ENCODE data around the gene RPS6KA4.

The RPS6KA4 gene

DNA sequence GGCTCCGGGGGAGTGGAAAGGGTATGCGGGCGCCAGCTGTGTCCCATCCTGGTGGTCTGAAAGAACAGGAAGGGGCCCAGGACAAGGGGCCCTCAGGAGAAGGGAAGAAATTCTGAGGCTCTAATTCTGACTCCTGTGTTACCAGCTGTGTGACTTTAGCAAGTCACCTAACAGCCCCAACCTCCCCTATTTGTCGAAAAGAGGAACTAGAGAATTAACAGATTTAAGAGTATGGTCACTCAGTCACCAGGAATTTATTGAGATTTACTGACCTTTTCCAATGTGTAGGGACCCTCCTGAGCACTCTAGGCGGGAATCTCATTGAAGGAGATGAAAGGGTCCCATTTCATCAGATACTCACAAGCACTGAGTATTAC is 14.6 kb downstream of the RPS6KA4 start:
- ATAC-seq (replicated peaks) (peak; percentile 78 to 82), DNase-seq (no peak)
- Mint-ChIP-seq H3K27me3 (no peaks in the 10 kb centered on the region), H3K4me1 (peaks cover 3 to 13% of the 10 kb centered on the region in 2 donors), H3K36me3 (peaks cover 23 to 25% of the 10 kb centered on the region in 2 donors), H3K4me3 (no peak overlapping the region), H3K27ac (no peak overlapping the region), H3K9me3 (no peaks in the 10 kb centered on the region)

DNA sequence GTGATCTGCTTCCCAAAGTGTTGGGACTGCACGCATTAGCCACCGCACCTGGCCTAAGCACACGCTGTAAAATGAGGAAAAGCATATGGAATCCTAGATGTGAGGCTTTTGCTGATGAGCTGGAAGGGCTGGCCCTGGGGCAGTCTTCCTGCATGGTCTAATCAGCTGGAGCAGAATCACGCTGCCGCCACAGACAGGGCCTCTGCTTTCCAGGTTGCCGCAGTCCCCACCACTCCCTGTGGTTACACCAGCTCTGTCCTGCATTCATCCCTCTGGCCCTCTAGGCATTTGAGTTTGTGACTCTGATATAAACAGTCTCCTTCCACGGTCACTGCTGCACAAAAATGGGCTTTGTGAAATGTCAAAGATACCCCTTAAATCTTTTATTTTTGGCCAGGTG is 17.1 kb downstream of the RPS6KA4 start:
- Mint-ChIP-seq H3K27ac (no peak overlapping the region), H3K4me1 (peaks cover 3 to 13% of the 10 kb centered on the region in 2 donors), H3K36me3 (peaks cover 5 to 8% of the 10 kb centered on the region in 2 donors), H3K9me3 (no peaks in the 10 kb centered on the region), H3K27me3 (no peaks in the 10 kb centered on the region), H3K4me3 (no peak overlapping the region)
- DNase-seq (no peak), ATAC-seq (replicated peaks) (no peak)

DNA sequence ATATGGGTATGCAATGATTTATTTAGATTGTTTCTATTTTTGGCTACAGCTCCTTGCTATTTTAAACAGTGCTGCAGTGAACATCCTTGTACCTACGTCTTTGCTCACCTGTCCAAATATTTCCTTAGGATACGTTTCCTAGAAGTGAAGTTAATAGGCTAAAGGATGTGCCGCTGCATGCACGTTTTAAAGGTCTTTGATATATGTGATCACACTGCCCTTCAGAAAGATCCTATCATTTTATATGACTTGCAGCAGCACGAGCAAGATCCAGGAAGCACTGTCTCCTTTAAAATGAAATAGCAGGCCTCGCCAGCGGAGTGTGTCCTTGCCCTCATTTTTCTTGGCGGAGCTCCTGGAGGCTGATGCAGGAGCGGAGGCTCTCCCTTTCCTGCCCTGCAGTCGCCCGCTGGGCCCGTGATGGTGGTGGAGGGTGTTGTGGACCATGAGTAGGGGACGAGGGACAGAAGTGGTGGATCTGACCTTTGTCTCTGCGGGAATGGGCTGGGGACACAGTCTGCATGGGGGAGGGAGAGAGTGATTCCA is 19.4 kb downstream of the RPS6KA4 start:
- DNase-seq (no peak), ATAC-seq (replicated peaks) (no peak)
- Mint-ChIP-seq H3K4me1 (peaks cover 3 to 5% of the 10 kb centered on the region in 2 donors), H3K36me3 (no peaks in the 10 kb centered on the region), H3K27me3 (no peaks in the 10 kb centered on the region), H3K27ac (no peak overlapping the region), H3K9me3 (no peaks in the 10 kb centered on the region), H3K4me3 (no peak overlapping the region)

DNA sequence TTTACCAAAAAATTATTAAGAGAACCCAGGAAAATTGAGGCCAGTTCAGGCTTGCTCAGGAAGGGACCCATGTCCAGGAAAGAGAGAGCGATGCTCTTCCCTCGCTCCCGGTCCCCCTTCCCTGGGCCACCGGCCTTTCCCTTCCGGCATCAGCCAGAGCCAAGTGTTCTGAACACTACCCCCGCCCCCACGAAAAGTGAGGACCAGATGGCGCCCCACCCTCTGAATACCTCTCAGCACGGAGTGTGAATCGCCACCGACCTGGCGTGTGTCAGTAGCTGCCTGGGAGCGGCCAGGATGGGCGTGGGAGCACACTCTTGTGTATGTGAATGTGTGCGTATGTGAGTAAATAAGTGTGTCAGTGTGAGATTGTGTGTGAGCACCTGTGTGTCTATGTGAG is 20.2 kb downstream of the RPS6KA4 start:
- H3K27ac Mint-ChIP-seq: no peak overlapping the region
- no peaks in the 10 kb centered on the region for H3K27me3 Mint-ChIP-seq
- ATAC-seq (replicated peaks): no peak
- no peaks in the 10 kb centered on the region for H3K36me3 Mint-ChIP-seq
- no peaks in the 10 kb centered on the region for H3K9me3 Mint-ChIP-seq
- no peak for DNase-seq
- H3K4me1 Mint-ChIP-seq: peaks cover 0 to 3% of the 10 kb centered on the region in 2 donors
- no peak overlapping the region for H3K4me3 Mint-ChIP-seq

DNA sequence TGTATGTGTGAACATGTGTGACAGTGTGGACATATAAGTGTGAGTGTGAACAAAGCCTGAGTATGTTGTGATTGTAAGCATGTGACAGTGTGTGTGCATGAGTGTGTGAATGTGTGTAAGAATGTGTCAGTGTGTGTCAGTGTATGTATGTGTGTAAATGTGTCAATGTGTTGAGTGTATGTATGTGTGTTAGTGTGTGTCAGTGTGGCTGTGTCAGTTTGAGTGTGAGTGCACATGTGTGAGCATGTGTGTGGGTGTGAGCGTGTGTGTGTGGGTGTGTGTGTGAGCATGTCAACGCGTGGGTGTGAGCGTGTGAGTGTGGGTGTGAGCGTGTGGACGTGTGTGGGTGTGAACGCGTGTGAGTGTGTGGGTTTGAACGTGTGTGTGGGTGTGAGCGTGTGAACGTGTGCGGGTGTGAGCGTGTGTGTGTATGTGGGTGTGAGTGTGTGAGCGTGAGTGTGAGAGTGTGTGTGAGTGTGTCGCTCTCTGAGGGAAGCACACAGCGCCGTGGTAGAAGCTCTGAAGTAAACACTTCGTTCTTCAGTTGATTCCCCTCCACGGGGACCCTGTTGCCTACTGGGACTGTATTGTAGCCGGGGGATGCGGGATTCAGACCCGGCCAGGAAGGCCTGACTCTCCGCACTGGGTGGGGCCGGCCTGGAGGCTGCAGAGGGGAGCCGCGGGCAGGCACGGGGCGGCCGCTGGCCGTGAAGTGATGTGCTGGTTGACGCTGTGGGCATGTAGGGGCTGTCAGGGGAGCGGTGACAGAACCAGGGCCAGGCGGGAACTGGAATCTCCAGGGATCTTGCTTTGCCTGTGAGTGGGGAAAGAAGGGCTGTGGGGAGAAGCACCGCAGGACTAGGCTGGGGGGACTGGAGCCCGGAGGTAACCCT is 21.1 kb downstream of the RPS6KA4 start:
- DNase-seq (no peak), ATAC-seq (replicated peaks) (no peak)
- H3K4me3 Mint-ChIP-seq: no peak overlapping the region
- no peaks in the 10 kb centered on the region for H3K9me3 Mint-ChIP-seq
- no peak overlapping the region for H3K27ac Mint-ChIP-seq
- H3K27me3 Mint-ChIP-seq: no peaks in the 10 kb centered on the region
- H3K36me3 Mint-ChIP-seq: no peaks in the 10 kb centered on the region
- peaks cover 1 to 3% of the 10 kb centered on the region in 2 donors for H3K4me1 Mint-ChIP-seq

DNA sequence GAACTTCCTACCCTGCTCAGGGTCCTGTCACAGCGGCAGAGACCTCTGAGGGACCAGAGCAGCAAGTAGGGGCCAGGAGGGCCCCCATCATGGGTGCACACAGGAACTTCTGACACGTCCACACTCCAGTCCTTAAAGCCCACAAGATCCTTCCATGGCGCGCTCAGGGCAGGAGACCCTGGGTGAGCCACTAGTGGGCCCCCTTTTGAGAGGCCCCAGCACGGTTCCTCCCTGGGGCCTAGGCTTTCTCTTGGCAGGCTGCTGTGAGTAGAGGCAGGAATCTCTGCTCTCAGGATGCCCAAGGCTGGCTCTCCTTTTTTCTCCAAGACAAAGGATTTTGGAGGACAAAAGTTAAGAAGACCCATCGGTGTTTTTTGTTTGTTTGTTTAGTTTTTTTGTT is 22.4 kb downstream of the RPS6KA4 start:
- Mint-ChIP-seq H3K4me1 (peaks cover 14% of the 10 kb centered on the region in 2 donors), H3K27me3 (no peaks in the 10 kb centered on the region), H3K9me3 (no peaks in the 10 kb centered on the region), H3K27ac (no peak overlapping the region), H3K36me3 (no peaks in the 10 kb centered on the region), H3K4me3 (no peak overlapping the region)
- ATAC-seq (replicated peaks): no peak
- no peak for DNase-seq

DNA sequence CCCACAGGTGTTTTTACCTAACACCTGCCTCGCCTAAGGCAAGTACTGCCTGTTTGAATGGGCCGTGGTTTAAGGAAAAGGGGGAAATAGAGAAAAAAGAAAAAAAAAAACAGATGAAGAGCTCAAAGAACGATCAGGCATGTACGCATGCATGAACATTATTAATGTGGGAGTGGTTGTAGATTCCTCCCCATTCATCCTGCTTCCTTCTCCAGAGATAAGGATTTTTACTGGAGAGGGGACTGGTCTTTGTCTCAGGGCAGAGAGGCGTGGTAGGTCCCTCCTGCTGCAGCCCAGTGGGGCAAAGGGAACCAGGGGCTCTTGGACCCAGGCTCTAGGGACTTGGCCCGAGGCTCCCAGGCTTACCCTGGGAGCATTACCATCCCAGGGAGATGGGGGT is 23.1 kb downstream of the RPS6KA4 start:
- H3K4me3 Mint-ChIP-seq: no peak overlapping the region
- peaks cover 14 to 19% of the 10 kb centered on the region in 2 donors for H3K4me1 Mint-ChIP-seq
- H3K27ac Mint-ChIP-seq: no peak overlapping the region
- H3K36me3 Mint-ChIP-seq: no peaks in the 10 kb centered on the region
- DNase-seq: no peak
- no peaks in the 10 kb centered on the region for H3K27me3 Mint-ChIP-seq
- ATAC-seq (replicated peaks): no peak
- no peaks in the 10 kb centered on the region for H3K9me3 Mint-ChIP-seq

DNA sequence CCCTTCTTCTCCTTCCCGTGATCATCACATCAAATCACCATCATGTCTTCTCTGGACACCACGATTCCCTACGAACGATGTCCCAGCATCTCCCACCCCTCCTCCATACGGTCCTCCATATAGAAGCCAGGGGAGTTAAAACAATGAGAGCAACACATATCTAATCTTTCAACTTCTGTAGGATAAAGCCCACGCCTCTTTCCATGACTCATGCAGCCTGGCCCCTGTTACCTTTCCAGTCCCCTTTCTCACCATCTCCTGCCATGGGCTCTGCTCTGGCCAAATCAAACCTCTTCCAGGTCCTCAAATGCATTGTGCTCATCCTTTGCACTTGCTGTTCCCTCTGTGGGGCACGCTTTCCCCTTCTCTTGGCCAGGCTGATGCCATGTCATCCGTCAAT is 23.6 kb downstream of the RPS6KA4 start:
- H3K36me3 Mint-ChIP-seq: no peaks in the 10 kb centered on the region
- ATAC-seq (replicated peaks) (no peak), DNase-seq (no peak)
- no peak overlapping the region for H3K27ac Mint-ChIP-seq
- peaks cover 14 to 19% of the 10 kb centered on the region in 2 donors for H3K4me1 Mint-ChIP-seq
- H3K27me3 Mint-ChIP-seq: no peaks in the 10 kb centered on the region
- no peak overlapping the region for H3K4me3 Mint-ChIP-seq
- H3K9me3 Mint-ChIP-seq: no peaks in the 10 kb centered on the region

DNA sequence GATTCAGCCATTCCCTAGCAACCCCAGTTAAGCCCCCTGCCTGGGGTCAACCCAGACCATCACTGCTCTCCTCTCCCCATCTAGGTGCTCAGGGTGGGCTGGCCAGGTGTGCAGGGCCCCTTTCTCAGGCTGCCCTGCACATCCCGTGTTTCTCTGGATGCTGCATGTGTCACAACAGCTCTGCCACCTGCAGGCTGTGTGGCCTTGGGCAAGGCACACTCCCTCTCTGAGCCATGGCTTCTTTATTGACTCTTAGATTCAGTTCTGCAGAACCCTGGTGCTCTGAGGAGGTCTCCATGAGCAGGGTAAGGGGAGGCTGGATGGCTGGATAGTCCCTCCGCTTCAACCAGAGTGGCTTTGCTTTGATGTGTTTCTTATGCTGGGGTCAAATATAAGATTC is 24.6 kb downstream of the RPS6KA4 start:
- Mint-ChIP-seq H3K27ac (no peak overlapping the region), H3K36me3 (no peaks in the 10 kb centered on the region), H3K27me3 (peaks cover 0 to 5% of the 10 kb centered on the region in 2 donors), H3K9me3 (no peaks in the 10 kb centered on the region), H3K4me1 (peaks cover 14 to 19% of the 10 kb centered on the region in 2 donors), H3K4me3 (no peak overlapping the region)
- DNase-seq: no peak
- no peak for ATAC-seq (replicated peaks)

DNA sequence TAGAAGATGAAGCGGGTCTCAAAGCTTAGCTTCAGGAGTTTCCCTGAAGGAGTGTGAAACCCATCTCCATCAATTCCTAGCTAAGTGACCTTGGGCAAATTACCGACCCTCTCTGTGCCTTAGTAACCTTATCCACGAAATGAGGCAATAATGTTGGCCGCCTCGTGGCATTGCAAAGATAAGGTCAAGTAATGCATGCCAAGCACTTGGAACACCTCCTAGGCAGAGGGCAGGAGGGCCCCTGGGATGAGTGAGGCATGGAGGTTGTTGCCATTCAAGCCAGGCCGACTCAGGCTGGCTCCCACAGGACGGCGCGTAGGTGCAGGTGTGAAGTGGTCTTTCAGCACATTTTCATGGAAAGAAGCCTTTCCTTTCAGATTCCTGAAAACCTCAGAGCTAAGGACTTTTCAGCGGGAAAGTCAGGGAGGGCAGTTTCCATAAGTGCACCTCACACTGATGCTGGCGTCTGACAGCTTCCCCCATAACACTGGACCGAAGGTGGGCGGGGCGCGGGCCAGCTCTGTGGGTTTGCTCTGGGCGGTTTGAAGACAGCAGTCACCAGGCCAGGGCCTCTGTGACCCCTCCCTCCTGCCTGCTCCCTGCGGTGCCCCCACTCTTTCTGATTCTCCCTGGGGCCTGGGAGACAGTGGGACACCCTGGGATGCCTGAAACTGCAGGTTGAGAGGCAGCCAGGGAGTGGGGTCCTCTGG is 25.2 kb downstream of the RPS6KA4 start:
- peaks cover 14 to 19% of the 10 kb centered on the region in 2 donors for H3K4me1 Mint-ChIP-seq
- no peaks in the 10 kb centered on the region for H3K9me3 Mint-ChIP-seq
- H3K27me3 Mint-ChIP-seq: peaks cover 0 to 5% of the 10 kb centered on the region in 2 donors
- no peaks in the 10 kb centered on the region for H3K36me3 Mint-ChIP-seq
- DNase-seq (no peak), ATAC-seq (replicated peaks) (no peak)
- H3K4me3 Mint-ChIP-seq: no peak overlapping the region
- no peak overlapping the region for H3K27ac Mint-ChIP-seq

DNA sequence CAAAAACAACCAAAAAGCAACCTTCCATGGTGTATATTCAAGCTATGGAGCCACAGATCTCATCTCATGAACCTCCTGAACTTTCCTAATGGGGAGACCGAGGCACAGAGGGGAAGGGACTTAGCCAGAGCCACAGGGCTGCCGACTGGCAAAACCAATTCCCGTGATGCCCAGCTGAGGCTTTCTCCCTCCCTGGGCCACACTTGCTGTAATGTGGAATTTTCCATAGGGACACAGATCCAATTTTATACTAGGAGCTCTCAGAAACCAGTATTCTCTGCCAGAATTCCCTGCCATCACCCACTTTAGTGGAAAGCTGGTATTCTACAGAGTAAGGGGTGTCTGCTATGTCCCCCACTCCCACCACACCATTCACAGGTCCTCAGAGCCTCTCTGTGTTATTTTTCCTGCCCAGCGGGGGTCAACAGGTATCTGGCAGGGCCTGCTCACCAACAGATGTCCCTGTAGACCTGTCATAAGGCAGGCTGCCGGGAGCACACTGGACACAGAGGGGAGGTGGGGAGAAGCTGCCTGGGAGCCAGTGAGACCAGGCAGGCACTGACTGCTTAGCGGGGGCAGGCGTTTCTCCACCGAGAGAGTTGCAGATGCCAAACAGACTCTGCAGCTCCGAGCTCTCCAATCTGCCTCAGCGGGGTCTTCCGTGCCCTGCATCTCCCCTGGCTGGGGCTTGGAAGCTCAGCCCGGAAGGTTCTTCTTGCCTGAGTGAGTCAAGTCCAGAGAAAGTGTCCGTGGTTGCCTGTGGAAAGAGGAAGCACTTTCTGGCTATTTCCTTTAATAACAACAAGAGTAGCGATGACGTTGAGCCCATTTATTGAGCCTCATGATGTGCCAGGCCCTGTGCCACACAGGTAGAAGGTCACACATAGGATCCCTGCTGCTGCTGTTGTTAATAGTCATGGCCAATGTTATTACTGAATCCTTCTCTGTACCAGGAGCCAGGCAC is 26.3 kb downstream of the RPS6KA4 start:
- H3K4me1 Mint-ChIP-seq: peaks cover 14 to 19% of the 10 kb centered on the region in 2 donors
- peaks cover 0 to 8% of the 10 kb centered on the region in 2 donors for H3K27me3 Mint-ChIP-seq
- no peak overlapping the region for H3K4me3 Mint-ChIP-seq
- peak; percentile 73 to 75 for ATAC-seq (replicated peaks)
- H3K27ac Mint-ChIP-seq: no peak overlapping the region
- H3K9me3 Mint-ChIP-seq: peaks cover 3 to 4% of the 10 kb centered on the region in 2 donors
- H3K36me3 Mint-ChIP-seq: peaks cover 1 to 4% of the 10 kb centered on the region in 2 donors
- DNase-seq: no peak

DNA sequence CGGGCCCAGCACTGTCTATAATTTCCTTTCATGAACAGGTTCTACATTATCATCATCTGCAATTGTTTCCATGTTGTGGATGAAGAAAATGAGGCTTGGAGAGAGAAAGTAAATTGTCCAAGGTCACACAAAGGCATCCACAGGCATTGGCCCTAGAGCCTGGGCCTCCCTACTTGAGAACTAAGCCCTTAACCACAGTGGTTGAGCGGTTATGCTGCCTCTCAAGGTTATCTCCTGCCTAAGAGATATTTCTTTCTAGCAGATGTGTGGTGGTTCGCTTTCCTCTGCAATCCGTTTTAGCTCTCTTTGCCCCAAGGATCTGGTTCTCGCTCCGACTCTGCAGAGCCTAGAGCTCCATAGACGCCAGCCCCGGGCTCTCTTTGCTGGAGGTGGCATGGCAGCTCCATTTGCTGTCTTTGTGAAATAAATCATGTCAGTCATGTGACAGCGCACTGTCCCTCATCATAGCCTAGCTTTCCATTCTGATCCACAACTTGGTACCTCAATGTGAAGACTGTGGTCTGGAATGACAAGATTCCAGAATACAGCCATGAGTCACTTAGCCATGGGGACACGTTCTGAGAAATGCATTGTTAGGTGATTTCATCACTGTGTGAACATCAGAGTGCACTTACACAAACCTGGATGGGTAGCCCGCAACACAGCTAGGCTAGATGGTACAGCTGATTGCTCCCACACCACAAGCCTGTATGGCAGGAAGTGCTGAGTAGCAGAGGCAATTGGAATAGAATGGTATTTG is 27.2 kb downstream of the RPS6KA4 start:
- H3K27ac Mint-ChIP-seq: no peak overlapping the region
- H3K36me3 Mint-ChIP-seq: peaks cover 1 to 4% of the 10 kb centered on the region in 2 donors
- peaks cover 0 to 8% of the 10 kb centered on the region in 2 donors for H3K27me3 Mint-ChIP-seq
- DNase-seq: no peak
- H3K4me1 Mint-ChIP-seq: peaks cover 14 to 19% of the 10 kb centered on the region in 2 donors
- H3K9me3 Mint-ChIP-seq: peaks cover 8% of the 10 kb centered on the region in 2 donors
- no peak overlapping the region for H3K4me3 Mint-ChIP-seq
- peak in 1 of 2 donors; percentile 26 for ATAC-seq (replicated peaks)

DNA sequence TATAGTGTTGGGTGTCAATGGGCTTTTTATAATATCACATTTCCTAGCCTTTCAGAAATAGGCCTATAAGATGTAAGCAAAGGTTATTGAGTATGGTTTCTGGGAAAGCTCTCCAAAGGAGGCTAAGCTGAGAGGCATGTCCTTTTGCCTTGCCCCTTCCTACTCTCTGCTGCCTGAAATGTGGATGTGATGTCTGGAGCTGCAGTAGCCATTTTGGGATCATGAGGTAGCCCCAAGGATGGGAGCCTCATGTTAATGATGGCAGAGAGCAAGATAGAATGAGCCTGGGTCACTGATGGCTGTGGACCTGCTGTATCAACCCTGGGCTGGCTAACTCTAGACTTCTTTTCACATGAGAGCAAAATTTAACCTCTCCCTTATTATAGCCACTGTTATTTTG is 29.0 kb downstream of the RPS6KA4 start:
- H3K9me3 Mint-ChIP-seq: peaks cover 8% of the 10 kb centered on the region in 2 donors
- peaks cover 14 to 19% of the 10 kb centered on the region in 2 donors for H3K4me1 Mint-ChIP-seq
- ATAC-seq (replicated peaks): no peak
- peaks cover 0 to 8% of the 10 kb centered on the region in 2 donors for H3K27me3 Mint-ChIP-seq
- peaks cover 1 to 4% of the 10 kb centered on the region in 2 donors for H3K36me3 Mint-ChIP-seq
- no peak for DNase-seq
- no peak overlapping the region for H3K27ac Mint-ChIP-seq
- H3K4me3 Mint-ChIP-seq: no peak overlapping the region
